MG63 (cell line): Measurements from ENCODE around the gene ZNF79. TPM values are rescaled to one million over a fixed set of nuclear protein-coding genes. Genes with fewer than 3 reads are reported as not detected.
A peak's percentile ranks its signal among the peaks of the same experiment; 100 is the strongest.

Source experiments
- DNase-seq: peaks from one replicate; pipeline ENCODE4 v3.0.0-alpha.2; 2020
- H3K27me3 ChIP-seq: fragments of 250-450 bp; sonication (Bioruptor Pico); 2 replicates; pipeline ENCODE4 v1.5.1; 2020; ENCODE audit warnings: mild to moderate bottlenecking, moderate library complexity
- H3K36me3 ChIP-seq: fragments of 250-450 bp; sonication (Bioruptor Pico); 2 replicates; pipeline ENCODE4 v1.5.1; 2020; ENCODE audit warnings: mild to moderate bottlenecking, moderate library complexity
- H3K4me3 ChIP-seq: fragments of 250-450 bp; sonication (Bioruptor Pico); 2 replicates; pipeline ENCODE4 v1.5.1; 2020; ENCODE audit warnings: mild to moderate bottlenecking, moderate library complexity
- H3K9me3 ChIP-seq: fragments of 250-450 bp; sonication (Bioruptor Pico); 2 replicates; pipeline ENCODE4 v1.5.1; 2020; ENCODE audit warnings: mild to moderate bottlenecking, moderate library complexity
- total RNA-seq: library from RNA; depleted of rRNA; stranded (reverse); fragments of >200 nt; shearing (Covaris generic); gene quantifications from 2 replicates; pipeline ENCODE4 v1.2.3, GENCODE V29; 2014; ENCODE audit warnings: low replicate concordance

ZNF79 gene
- total RNA-seq, 1 experiment from 2014 or later = 4.4 TPM

GRCh38 chr9:127396253-127396807 lies 27.9 kb upstream of the ZNF79 start:
- Histone ChIP-seq H3K4me3 (peak overlapping the region; percentile 39), H3K9me3 (no peaks in the 10 kb centered on the region), H3K27me3 (no peaks in the 10 kb centered on the region), H3K36me3 (0 out of 2 replicates have a peak, but pooled peaks cover 3% of the 10 kb centered on the region)
- no peak for DNase-seq

- 0 out of 2 replicates have a peak, but pooled peaks cover 3% of the 10 kb centered on the region for H3K36me3 ChIP-seq
- H3K27me3 ChIP-seq = no peaks in the 10 kb centered on the region
- H3K9me3 ChIP-seq = no peaks in the 10 kb centered on the region
- peak within 1 kb of the TSS; percentile 55 for H3K4me3 ChIP-seq
- DNase-seq = peak; percentile 98
Measured at GRCh38 chr9:127396808-127397645, 27.2 kb upstream of the ZNF79 start, which contains the start of gene SLC2A8. TSS of gene SLC2A8 (plus strand) at chr9:127397169. CDS start at chr9:127397231, 62 bp downstream.

- peak; percentile 33 for DNase-seq
- Histone ChIP-seq H3K36me3 (0 out of 2 replicates have a peak, but pooled peaks cover 3% of the 10 kb centered on the region), H3K27me3 (no peaks in the 10 kb centered on the region), H3K9me3 (no peaks in the 10 kb centered on the region), H3K4me3 (peak overlapping the region; percentile 55)
Measured at GRCh38 chr9:127397646-127398274, 26.4 kb upstream of the ZNF79 start.

GRCh38 chr9:127398275-127398647 lies 25.9 kb upstream of the ZNF79 start:
- Histone ChIP-seq H3K4me3 (peak overlapping the region; percentile 55), H3K9me3 (no peaks in the 10 kb centered on the region), H3K27me3 (no peaks in the 10 kb centered on the region), H3K36me3 (0 out of 2 replicates have a peak, but pooled peaks cover 3% of the 10 kb centered on the region)
- DNase-seq = no peak

GRCh38 chr9:127398715-127399400 lies 25.3 kb upstream of the ZNF79 start:
- H3K9me3 ChIP-seq = no peaks in the 10 kb centered on the region
- H3K36me3 ChIP-seq = 0 out of 2 replicates have a peak, but pooled peaks cover 3% of the 10 kb centered on the region
- H3K27me3 ChIP-seq = no peaks in the 10 kb centered on the region
- no peak for DNase-seq
- no peak overlapping the region for H3K4me3 ChIP-seq

GRCh38 chr9:127399736-127400269 lies 24.4 kb upstream of the ZNF79 start:
- 0 out of 2 replicates have a peak, but pooled peaks cover 3% of the 10 kb centered on the region for H3K36me3 ChIP-seq
- DNase-seq = no peak
- no peak overlapping the region for H3K4me3 ChIP-seq
- H3K9me3 ChIP-seq = no peaks in the 10 kb centered on the region
- no peaks in the 10 kb centered on the region for H3K27me3 ChIP-seq

- no peaks in the 10 kb centered on the region for H3K27me3 ChIP-seq
- no peak overlapping the region for H3K4me3 ChIP-seq
- no peak for DNase-seq
- H3K36me3 ChIP-seq = 0 out of 2 replicates have a peak, but pooled peaks cover 3% of the 10 kb centered on the region
- H3K9me3 ChIP-seq = no peaks in the 10 kb centered on the region
Measured at GRCh38 chr9:127402401-127403090, 21.6 kb upstream of the ZNF79 start.

GRCh38 chr9:127403507-127404192 lies 20.5 kb upstream of the ZNF79 start:
- no peaks in the 10 kb centered on the region for H3K9me3 ChIP-seq

GRCh38 chr9:127404631-127405030 lies 19.6 kb upstream of the ZNF79 start:
- Histone ChIP-seq H3K9me3 (no peaks in the 10 kb centered on the region), H3K36me3 (0 out of 2 replicates have a peak, but pooled peaks cover 3% of the 10 kb centered on the region), H3K27me3 (no peaks in the 10 kb centered on the region), H3K4me3 (no peak overlapping the region)
- DNase-seq = no peak

More at GRCh38 chr9:127403507-127404192, 20.5 kb upstream of the ZNF79 start:
- Histone ChIP-seq H3K27me3 (no peaks in the 10 kb centered on the region), H3K36me3 (0 out of 2 replicates have a peak, but pooled peaks cover 3% of the 10 kb centered on the region), H3K4me3 (no peak overlapping the region)
- DNase-seq = no peak

GRCh38 chr9:127405344-127406125 lies 18.6 kb upstream of the ZNF79 start:
- DNase-seq = no peak
- Histone ChIP-seq H3K9me3 (no peaks in the 10 kb centered on the region), H3K36me3 (0 out of 2 replicates have a peak, but pooled peaks cover 3% of the 10 kb centered on the region), H3K27me3 (no peaks in the 10 kb centered on the region), H3K4me3 (no peak overlapping the region)

- DNase-seq = no peak
- no peaks in the 10 kb centered on the region for H3K36me3 ChIP-seq
- H3K27me3 ChIP-seq = no peaks in the 10 kb centered on the region
- no peak overlapping the region for H3K4me3 ChIP-seq
- no peaks in the 10 kb centered on the region for H3K9me3 ChIP-seq
Measured at GRCh38 chr9:127406799-127407491, 17.2 kb upstream of the ZNF79 start.

- Histone ChIP-seq H3K4me3 (no peak overlapping the region), H3K27me3 (no peaks in the 10 kb centered on the region), H3K36me3 (no peaks in the 10 kb centered on the region), H3K9me3 (no peaks in the 10 kb centered on the region)
- no peak for DNase-seq
Measured at GRCh38 chr9:127407492-127407843, 16.7 kb upstream of the ZNF79 start.

GRCh38 chr9:127411122-127411521 lies 13.1 kb upstream of the ZNF79 start:
- no peaks in the 10 kb centered on the region for H3K9me3 ChIP-seq
- no peak overlapping the region for H3K4me3 ChIP-seq
- DNase-seq = no peak

GRCh38 chr9:127415141-127415540 lies 9.0 kb upstream of the ZNF79 start:
- no peak for DNase-seq
- Histone ChIP-seq H3K27me3 (no peaks in the 10 kb centered on the region), H3K9me3 (no peaks in the 10 kb centered on the region), H3K4me3 (no peak overlapping the region), H3K36me3 (no peaks in the 10 kb centered on the region)

More at GRCh38 chr9:127411122-127411521, 13.1 kb upstream of the ZNF79 start:
- Histone ChIP-seq H3K27me3 (no peaks in the 10 kb centered on the region), H3K36me3 (no peaks in the 10 kb centered on the region)
